ENCODE measurements around the gene GRB10.

DNA sequence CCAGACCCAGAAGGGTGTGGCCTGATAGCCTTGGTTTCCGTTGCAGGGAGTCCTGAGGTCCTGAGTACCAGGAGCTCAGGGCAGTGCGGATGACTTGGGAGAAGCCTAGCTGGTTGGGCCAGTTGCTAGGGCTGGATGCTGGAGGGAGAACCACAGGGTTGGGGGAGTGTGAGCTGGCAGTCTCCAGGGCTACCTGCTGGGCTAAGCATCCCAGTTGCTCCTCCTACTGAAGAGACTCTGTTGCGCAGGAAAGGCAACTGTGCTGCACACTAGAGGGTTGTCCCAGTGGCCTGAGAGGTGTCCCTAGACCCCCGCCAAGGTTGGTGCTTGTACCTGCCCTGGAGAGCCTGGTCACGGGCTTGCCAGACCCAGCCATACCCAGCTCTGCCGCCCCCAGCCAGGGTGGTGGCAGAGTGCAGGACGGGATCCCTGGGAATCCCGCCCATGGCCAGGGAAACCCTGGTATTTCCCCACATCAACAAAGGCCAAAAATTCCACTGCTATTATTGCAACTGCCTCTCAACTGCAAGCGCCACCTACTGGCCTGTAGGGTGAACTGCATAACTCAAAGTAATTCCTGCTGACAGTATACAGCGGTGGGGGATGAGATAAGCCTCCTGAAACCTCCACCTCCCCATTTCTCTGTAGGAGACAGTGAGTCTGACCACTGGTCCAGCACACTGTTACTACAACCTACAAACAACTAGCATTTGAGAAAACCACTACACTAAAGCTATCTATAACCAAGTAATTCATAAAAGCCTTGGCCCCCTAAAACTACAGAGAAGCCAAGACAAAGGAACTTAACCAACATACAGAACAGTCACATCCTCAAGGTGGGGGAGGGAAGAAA lies 149.9 kb downstream of the GRB10 start:
- no peak for TF ChIP-seq POLR2A (IDR thresholded peaks at IDR 0.05)
- TF ChIP-seq, protein P1, sequence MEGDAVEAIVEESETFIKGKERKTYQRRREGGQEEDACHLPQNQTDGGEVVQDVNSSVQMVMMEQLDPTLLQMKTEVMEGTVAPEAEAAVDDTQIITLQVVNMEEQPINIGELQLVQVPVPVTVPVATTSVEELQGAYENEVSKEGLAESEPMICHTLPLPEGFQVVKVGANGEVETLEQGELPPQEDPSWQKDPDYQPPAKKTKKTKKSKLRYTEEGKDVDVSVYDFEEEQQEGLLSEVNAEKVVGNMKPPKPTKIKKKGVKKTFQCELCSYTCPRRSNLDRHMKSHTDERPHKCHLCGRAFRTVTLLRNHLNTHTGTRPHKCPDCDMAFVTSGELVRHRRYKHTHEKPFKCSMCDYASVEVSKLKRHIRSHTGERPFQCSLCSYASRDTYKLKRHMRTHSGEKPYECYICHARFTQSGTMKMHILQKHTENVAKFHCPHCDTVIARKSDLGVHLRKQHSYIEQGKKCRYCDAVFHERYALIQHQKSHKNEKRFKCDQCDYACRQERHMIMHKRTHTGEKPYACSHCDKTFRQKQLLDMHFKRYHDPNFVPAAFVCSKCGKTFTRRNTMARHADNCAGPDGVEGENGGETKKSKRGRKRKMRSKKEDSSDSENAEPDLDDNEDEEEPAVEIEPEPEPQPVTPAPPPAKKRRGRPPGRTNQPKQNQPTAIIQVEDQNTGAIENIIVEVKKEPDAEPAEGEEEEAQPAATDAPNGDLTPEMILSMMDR (IDR thresholded peaks at IDR 0.05) = peak; percentile 54 to 74 (median 72)

Measured in testis (tissue), 2 donors.